Stomach (tissue), 9 donors: ENCODE data around the gene BARD1. TPM values are rescaled to one million over a fixed set of nuclear protein-coding genes. Genes with fewer than 3 reads are reported as not detected.
"Not testable (repeated sequence)": the region's sequence is repeated elsewhere in the genome, so short reads cannot be mapped to it uniquely, and the experiment has no call there.

Experiments used
- DNase-seq, 2 donors: peaks; one replicate each; pipeline versions ENCODE4 v3.0.0 to v3.0.0-alpha.2; 2013 to 2019
- H3K27ac ChIP-seq, 5 donors: fragments of 200-600 bp in 4 of 5; sonication (generic) in 4 of 5; one replicate each; pipeline ENCODE4 v1.5.1; 2013 to 2019; ENCODE audit warnings: mild to moderate bottlenecking in 1 of 5, moderate library complexity in 1 of 5
- H3K27me3 ChIP-seq, 3 donors: fragments of 200-600 bp; sonication (generic); one replicate each; pipeline ENCODE4 v1.5.1; 2017 to 2019; ENCODE audit warnings: mixed run types in 1 of 3
- H3K36me3 ChIP-seq, 4 donors: fragments of 200-600 bp; sonication (generic); 1 replicate in 3 of 4; 2 replicates in 1 of 4; pipeline ENCODE4 v1.5.1; 2016 to 2019
- H3K4me1 ChIP-seq, 4 donors: fragments of 200-600 bp; sonication (generic); one replicate each; pipeline ENCODE4 v1.5.1; 2016 to 2019
- H3K4me3 ChIP-seq, 4 donors: fragments of 200-600 bp; sonication (generic) in 3 of 4; one replicate each; pipeline ENCODE4 v1.5.1; 2016 to 2019; ENCODE audit warnings: mild to moderate bottlenecking in 1 of 4
- H3K9me3 ChIP-seq, 4 donors: fragments of 200-600 bp; sonication (generic); one replicate each; pipeline ENCODE4 v1.5.1; 2016 to 2019
- EP300 ChIP-seq: sonication (generic); formaldehyde crosslinking; IDR thresholded peaks from one replicate; pipeline ENCODE4 v1.6.1; 2017; ENCODE audit warnings: antibody characterized with exemption
- POLR2A ChIP-seq, 4 donors: fragments of 450-650 bp; IDR thresholded peaks; one replicate each; pipeline ENCODE4 v1.6.1; 2016; ENCODE audit warnings: antibody characterized with exemption in 4 of 4, control low read depth in 2 of 4, mild to moderate bottlenecking in 1 of 4, moderate library complexity in 1 of 4
- POLR2AphosphoS5 ChIP-seq, 3 donors: sonication (generic); formaldehyde crosslinking; IDR thresholded peaks; one replicate each; pipeline ENCODE4 v1.6.1; 2016; ENCODE audit warnings: antibody characterized with exemption in 3 of 3
- WGBS, 5 donors: extraction: QIAGEN DNeasy Blood & Tissue Kit in 3 of 5; methylation state at CpG; one replicate each; pipeline versions ENCODE4 v1.1.5 to v1.1.7; 2013 to 2018; 5-methylcytosine and 5-hydroxymethylcytosine counted together
- intact Hi-C: fragments of 100-400 bp; cut with DNase I; formaldehyde crosslinking; loops from one replicate; pipeline ENCODE4 v1.15.1; 2023; ENCODE audit warnings: low total_unique reads
- polyA plus RNA-seq, 3 donors: library from polyadenylated mRNA; stranded (reverse); fragments of 200-250 nt; gene quantifications; one replicate each; pipeline ENCODE4 v1.2.3, GENCODE V29; 2013
- total RNA-seq, 5 donors: library from RNA; depleted of rRNA; stranded (reverse); fragments of >200 nt; gene quantifications; one replicate each; pipeline versions ENCODE4 v1.1.0 to v1.2.3, GENCODE V29; 2014 to 2016
- TF ChIP-seq, protein P1 (sequence below), 7 experiments: fragments of 450-650 bp in 4 of 7; fragments of 200-600 bp in 3 of 7; sonication (generic) in 3 of 7; IDR thresholded peaks; one replicate each; pipeline ENCODE4 v1.5.1; 2016 to 2019; ENCODE audit warnings: antibody characterized with exemption in 7 of 7, control low read depth in 2 of 7, mild to moderate bottlenecking in 1 of 7
- donor health status: healthy with polysubstance abuse.
- donor health status: Bipolar disorder and iron deficiency.
- donor health status: healthy.

Gene BARD1
- total and polyA plus RNA-seq, 8 donors, result 1.2 to 74.4 (median 10.9) TPM

DNA sequence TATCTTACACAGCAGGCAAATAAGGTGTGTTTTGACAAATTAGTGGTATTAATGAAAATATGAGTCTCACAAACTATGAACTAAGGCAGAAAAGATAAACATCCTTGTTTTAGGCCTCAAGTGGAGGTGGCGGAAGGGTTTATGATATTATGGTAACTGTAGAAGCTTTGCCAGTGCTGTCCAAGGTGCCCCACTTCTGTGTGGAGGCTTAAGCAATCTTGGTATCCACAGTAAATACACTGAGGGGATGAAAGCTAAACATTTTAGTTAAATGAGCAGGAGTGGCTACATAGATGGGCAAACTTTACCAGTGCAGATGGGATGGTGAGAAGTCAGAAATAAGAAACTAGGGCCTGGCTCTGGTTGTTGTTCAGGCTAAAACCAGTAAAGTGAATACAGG is 84.7 kb downstream of the BARD1 start:
- Histone ChIP-seq H3K27me3 (no peaks in the 10 kb centered on the region), H3K36me3 (peaks cover 7 to 28% (median 19%) of the 10 kb centered on the region in 4 donors), H3K4me1 (no peaks in the 10 kb centered on the region), H3K4me3 (no peak overlapping the region), H3K9me3 (peaks cover 0 to 4% (median 0%) of the 10 kb centered on the region in 4 donors), H3K27ac (no peak overlapping the region)
- no peak for DNase-seq
- intact Hi-C loops, result no loop called here
- TF ChIP-seq POLR2A (IDR thresholded peaks at IDR 0.05) (no peak), EP300 (no peak), POLR2AphosphoS5 (IDR thresholded peaks at IDR 0.05) (no peak)
- TF ChIP-seq, protein P1, sequence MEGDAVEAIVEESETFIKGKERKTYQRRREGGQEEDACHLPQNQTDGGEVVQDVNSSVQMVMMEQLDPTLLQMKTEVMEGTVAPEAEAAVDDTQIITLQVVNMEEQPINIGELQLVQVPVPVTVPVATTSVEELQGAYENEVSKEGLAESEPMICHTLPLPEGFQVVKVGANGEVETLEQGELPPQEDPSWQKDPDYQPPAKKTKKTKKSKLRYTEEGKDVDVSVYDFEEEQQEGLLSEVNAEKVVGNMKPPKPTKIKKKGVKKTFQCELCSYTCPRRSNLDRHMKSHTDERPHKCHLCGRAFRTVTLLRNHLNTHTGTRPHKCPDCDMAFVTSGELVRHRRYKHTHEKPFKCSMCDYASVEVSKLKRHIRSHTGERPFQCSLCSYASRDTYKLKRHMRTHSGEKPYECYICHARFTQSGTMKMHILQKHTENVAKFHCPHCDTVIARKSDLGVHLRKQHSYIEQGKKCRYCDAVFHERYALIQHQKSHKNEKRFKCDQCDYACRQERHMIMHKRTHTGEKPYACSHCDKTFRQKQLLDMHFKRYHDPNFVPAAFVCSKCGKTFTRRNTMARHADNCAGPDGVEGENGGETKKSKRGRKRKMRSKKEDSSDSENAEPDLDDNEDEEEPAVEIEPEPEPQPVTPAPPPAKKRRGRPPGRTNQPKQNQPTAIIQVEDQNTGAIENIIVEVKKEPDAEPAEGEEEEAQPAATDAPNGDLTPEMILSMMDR (IDR thresholded peaks at IDR 0.05), result no peak
- 92 to 100% (median 97%) methylated on average over 1 of the region's 1 CpG for WGBS, 5 donors

GRCh38 chr2:214717837-214718236 is 91.6 kb downstream of the BARD1 start:
- H3K9me3 ChIP-seq, H3K27me3 ChIP-seq, DNase-seq, H3K27ac ChIP-seq, H3K4me1 ChIP-seq, intact Hi-C loops, H3K36me3 ChIP-seq, H3K4me3 ChIP-seq: not testable (repeated sequence)
- 97 to 100% (median 98%) methylated on average over 3 of the region's 3 CpGs for WGBS, 5 donors

DNA sequence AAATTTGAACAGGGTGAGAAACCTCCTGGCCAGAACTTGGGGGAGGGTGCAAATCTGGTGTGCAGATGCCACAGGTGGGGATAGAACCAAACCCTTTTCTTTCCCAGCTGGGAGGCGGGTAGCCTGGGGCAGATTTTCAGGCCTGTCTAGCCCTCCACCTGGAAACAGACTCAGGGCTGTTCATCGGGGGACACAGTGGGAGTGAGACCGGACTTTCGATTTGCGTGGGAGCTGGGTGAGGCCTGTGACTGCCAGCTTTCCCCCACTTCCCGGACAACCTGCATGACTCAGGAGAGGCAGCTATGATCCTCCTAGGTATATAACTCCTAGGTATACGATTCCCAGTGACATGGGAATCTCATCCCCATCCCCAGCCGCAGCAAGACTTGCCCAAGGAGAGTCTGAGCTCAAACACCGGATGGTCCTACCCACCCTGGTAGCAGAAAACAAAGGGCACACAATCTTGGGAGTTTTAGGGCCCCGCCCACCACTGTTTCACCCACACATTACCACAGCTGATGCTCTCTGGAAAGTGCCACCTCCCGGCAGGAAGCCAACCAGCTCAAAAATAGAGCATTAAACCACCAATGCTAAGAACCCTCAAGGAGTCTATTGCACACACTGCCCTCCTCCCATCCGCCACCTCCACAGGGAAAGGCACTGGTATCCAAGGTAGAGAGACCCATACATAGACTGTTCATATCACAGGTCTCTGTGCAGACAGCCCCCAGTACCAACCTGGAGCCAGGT is 92.5 kb downstream of the BARD1 start:
- Histone ChIP-seq H3K27me3 (no peaks in the 10 kb centered on the region), H3K4me1 (peaks cover 0 to 7% (median 0%) of the 10 kb centered on the region in 4 donors), H3K4me3 (no peak overlapping the region), H3K27ac (no peak overlapping the region), H3K36me3 (no peaks in the 10 kb centered on the region), H3K9me3 (peaks cover 0 to 4% (median 0%) of the 10 kb centered on the region in 4 donors)
- TF ChIP-seq, protein P1 (IDR thresholded peaks at IDR 0.05), result no peak
- TF ChIP-seq EP300 (no peak), POLR2AphosphoS5 (IDR thresholded peaks at IDR 0.05) (no peak), POLR2A (IDR thresholded peaks at IDR 0.05) (no peak)
- no peak for DNase-seq
- intact Hi-C loops, result no loop called here
- 95 to 98% (median 96%) methylated on average over 10 to 12 of the region's 12 CpGs for WGBS, 5 donors

DNA sequence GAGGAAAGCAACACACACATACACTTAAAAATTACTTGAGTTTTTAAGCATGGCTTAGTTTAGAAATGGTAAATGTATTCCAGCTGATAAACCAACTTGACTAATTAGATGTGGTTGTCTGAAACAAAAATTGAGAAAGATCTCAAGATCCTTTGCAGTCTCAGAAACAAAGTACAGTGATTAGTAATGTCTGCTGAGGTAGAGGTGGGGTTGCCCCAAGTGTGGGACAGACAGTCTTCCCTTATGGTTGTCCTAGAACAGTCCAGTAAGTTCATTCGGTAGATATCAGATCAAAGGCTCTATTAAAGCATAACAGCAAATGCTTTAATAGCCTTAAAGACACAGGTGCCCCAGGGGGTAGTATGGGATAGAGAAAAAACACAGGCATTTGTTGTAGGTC is 94.5 kb downstream of the BARD1 start:
- Histone ChIP-seq H3K9me3 (no peaks in the 10 kb centered on the region), H3K4me1 (peaks cover 0 to 7% (median 0%) of the 10 kb centered on the region in 4 donors), H3K27me3 (no peaks in the 10 kb centered on the region), H3K4me3 (no peak overlapping the region), H3K36me3 (no peaks in the 10 kb centered on the region), H3K27ac (no peak overlapping the region)
- no peak for DNase-seq
- intact Hi-C loops, result no loop called here
- WGBS, 5 donors, result 0% methylated on average over 1 of the region's 1 CpG
- TF ChIP-seq POLR2A (IDR thresholded peaks at IDR 0.05) (no peak), EP300 (no peak), POLR2AphosphoS5 (IDR thresholded peaks at IDR 0.05) (no peak)
- TF ChIP-seq, protein P1 (IDR thresholded peaks at IDR 0.05), result no peak
